Stimulated activated naive CD4-positive, alpha-beta T cell treated with Interleukin-2 at 50 U/mL for 16 hours (primary cell): ENCODE measurements around the gene TBX19.

Experiments
- DNase-seq: peaks from one replicate; lab custom pipeline; 2025; lab: John Stamatoyannopoulos, UW

Gene TBX19

DNA sequence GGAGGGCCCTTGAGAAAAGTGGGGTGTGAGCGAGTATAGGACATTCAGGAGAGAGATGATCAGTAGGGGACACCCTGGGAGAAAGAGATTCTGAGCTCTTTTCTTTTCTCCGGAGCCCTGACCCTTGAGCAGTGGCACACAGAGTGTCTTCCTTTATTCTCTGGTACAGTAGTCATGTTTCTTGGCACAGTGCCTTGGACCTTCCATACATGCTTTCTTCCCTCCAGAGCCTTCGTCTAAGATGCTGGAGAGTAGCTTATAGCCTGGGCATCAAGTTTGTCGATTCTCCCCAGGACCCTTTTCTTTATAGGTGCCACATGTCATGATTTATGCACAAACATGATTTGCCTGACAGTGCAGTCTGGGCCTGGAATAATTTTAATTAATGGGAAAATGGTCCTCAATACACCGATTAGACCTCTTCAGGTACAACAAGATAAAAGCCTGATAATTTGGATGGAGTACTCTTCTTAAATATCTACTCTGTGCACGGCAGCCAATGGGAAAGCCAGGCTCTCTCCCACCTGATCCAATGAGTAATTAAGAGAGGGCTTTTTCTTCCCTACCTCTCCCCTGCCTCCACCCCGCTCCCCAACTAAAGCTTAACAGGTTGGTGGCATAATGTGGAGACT, at the start of gene TBX19:
TSS of gene TBX19 (plus strand) at position 582 of the 632 bp plus-strand sequence. CDS start 214 bp downstream, outside the sequence.
- DNase-seq = no peak

DNA sequence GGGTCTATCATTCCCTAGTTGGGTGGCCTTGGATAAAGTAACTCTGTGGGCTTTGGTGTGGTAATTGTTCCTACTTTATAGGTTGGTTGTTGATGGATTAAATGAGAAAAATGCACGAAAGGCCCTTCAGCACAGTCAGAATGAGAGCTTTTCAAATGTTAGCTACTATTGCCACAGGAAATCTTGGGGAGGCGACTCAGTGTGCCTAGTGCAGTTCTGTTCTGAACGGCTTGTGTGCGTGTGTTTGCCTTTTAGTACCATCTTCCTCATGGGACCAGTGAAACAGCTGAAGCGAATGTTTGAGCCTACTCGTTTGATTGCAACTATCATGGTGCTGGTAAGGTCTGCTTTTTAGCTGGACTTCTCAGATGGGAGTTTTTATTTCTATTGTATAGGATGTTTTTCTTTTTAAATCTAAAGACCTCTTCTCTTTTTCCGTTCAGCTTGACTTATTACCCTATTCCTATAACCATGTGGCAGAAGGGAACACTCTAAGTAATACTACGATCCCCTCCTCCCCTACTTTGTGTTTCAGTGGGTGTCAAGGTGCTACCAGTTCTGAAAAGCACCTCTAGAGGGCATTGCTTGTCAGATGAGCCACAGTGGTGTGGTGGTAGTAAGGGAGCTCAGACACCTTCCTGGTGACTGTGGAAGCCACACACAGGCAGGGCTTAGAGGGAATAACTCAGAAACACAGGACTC, 45.7 kb upstream of the TBX19 start:
- no peak for DNase-seq

DNA sequence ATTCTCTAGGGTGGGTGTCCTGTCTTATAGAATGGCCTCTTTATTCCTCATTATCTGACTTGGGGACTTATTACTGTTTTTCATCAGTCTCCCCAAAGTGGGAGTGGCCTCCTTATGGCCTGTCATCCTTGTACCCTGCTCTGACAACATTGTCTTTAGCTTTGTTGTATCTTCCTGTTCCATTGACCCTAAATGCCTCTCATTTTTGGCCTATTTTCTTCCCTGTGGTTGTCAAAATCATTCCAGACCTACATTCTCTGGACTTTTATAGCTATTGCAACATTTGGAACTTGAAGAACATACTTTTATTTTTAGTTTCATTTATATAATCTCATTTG, 45.2 kb upstream of the TBX19 start:
- no peak for DNase-seq

DNA sequence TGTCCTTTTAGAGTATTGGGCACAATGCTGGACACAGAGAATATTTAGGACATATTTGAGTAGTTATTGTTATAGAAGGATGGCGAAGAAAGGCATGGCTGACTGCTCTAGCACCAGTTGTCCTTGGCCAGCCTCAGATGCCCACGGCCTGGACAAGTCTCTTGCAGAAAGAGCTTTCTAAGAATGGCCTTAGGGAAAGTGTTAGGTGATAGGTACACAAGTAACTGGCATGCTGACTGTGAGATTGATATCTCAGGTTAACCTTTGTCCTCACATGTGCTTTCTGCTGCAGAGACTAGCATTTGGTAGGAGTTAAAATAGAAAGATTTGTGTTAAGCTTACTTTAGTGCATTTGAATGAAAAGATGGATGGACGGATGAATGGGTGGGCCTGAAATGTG, 44.7 kb upstream of the TBX19 start:
- no peak for DNase-seq

GRCh38 chr1:168236836-168237611, 43.7 kb upstream of the TBX19 start:
- peak; percentile 12 for DNase-seq

DNA sequence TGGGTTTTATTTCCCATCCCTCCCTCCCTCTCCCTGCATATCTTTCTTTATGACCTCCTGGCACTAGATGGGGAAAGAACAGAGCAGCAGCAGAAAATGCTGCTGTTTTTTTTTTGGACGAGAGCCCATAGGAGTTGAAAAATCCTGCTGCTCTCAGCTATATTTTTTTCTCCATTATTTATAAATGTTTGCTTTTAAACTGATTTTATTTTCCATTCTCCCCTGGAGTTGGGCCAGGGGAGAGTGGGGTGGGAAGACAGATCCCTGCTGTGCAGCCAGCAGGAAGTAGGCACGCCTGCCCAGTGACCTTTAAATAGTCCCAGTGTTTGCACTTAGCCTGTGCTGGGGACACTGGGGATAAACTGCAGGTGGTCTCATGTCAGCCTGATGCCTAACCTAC, 37.5 kb upstream of the TBX19 start:
- no peak for DNase-seq

- DNase-seq = no peak
These were observed 37.0 kb upstream of the TBX19 start for GRCh38 chr1:168243636-168244212.

DNA sequence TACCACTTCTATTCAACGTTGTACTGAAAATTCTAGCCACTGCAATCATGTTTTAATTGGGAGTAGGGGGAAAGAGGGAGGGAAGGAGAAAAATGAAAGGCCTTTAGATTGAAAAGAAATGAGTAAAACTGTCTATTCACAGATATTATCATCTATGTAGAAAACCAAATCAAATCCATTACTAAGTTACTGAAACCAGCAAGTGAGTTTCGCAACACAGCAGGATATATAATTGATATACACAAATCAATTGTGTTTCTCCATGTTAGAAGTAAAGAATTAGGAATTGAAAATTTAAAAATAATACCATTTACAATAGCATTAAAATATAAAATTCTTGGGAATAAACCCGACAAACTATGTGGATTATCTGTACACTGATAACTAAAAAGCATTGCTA, 35.6 kb upstream of the TBX19 start:
- no peak for DNase-seq

DNA sequence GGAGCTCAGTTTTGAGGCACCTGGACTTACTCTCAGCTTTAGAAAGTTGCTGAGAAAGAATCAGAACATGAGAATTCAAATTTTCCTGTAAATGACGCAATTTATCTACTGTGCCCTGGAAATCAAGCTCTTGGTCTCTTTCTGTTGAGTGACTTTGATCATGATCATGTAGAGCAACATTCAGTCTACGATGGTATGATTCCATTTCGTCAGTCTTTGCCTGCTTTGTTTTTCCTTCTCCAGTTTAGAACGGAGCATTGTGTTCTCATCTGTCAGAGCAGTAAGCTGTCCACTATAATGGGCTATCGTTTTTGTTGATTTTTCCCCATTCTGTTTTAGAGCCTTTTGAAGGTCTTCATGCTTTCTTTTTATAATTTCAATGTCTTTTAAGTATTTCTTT, 34.2 kb upstream of the TBX19 start:
- DNase-seq = no peak

DNA sequence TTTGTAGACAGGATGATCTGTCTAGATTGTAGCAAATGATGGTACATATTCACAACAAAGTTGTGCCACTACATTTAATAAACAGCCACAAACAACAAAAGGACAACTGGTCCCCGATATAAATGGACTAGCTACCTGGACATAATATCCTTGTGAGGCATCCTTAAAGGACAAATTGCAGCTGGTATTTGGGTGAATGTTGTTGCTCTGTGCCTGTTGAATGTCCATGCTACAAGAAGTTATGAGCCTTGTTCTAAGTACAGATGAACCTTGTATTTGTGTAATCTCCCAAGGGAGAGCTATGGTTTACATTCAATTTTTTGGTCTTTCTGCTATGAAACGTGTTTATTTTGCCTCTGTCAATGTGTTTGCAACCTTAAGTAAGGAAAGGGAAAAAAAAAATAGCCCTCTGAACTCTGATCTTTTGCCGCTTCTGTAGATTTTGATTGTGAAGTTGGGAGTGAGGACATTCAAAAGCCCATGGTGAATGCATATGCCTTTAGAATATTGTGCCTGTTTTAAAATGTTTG, 28.4 kb upstream of the TBX19 start:
- no peak for DNase-seq

- DNase-seq = no peak
These were observed 24.5 kb upstream of the TBX19 start for GRCh38 chr1:168256164-168256563.

GRCh38 chr1:168257397-168257796, 23.3 kb upstream of the TBX19 start:
- DNase-seq = no peak

GRCh38 chr1:168259567-168259966, 21.1 kb upstream of the TBX19 start:
- DNase-seq = no peak

DNA sequence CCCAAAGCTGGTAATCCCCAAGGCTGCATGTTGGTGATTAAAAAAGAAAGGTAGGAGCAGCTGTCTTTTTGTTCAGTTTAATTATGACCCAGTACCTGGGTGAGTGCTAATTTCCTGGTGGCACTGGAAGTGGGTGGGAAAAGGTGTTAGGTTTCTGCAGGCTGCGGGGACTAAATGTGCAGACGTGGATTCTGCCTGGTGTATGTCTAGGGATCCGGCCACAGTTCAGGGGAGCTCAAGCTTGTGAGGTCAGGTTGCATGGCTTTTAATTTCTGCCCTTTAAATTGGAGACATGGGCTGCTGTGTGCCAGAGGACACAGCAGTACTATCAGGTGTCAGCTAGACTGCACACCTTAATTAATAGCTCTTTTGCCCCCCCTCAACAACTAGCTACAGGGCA, 20.3 kb upstream of the TBX19 start:
- DNase-seq = no peak

DNA sequence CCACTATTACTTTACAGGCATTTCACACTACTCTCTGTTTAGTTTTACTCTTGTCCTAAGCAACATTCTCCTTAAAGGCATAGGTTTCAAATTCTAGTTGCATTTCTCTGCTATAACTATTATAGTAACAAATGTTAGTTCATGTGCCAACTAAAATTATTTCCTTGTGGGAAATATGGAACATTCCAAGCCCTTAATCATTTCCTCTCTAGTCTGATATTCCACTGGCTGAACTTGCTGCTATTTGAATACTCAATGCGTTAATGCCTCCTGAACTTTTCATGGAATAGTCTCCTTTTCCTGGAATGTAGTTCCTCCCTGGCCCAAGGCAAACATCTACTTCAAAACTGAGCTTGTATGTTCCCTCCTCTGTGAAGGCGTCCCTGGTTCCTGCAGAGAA, 19.3 kb upstream of the TBX19 start:
- DNase-seq = no peak

DNA sequence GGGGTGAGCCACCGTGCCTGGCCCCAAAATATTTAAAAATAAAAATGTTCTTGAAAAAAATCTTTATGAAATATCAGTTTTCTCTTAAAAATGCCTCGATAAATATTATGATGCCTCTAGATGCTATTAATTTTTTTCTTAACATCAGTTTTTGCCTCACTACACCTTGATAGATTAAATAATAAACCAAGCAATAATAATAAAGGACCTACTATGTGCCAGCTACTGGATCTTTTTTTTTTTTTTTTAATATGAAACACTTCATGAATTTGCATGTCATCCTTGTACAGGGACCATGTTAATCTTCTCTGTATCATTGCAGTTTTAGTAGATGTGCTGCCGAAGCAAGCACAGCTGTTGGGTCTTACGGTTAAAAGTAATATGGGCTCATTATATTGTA, 17.5 kb upstream of the TBX19 start:
- no peak for DNase-seq

- DNase-seq = no peak
These were observed 16.4 kb upstream of the TBX19 start for GRCh38 chr1:168264296-168264695.

GRCh38 chr1:168265596-168265995, 15.1 kb upstream of the TBX19 start:
- DNase-seq = no peak

DNA sequence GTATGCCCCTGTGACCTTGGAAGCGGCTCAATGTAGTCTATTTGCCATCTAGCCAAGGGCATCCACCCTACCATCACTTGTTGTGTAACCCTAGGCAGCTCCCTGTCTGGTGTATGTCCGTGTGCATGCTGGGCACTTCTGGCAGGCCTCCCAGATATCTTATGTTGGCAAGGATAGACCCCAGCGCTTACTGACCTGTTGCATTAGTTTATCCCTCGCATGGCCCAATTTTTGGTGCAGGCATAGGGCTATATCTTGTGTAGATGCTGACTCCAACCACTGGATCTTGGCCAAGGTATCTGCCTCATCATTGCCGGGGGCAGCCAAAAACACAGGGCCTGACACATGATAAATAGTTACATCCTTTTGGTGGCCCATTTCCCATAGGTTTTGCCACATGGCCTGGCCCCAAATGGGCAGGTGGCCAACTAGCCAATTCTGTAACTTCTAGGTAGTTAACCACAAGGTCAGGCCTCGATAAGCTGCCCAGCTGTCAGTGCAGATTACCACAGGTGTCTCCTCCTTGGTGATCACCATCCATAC, 14.0 kb upstream of the TBX19 start:
- DNase-seq = no peak

- no peak for DNase-seq
These were observed 9.0 kb upstream of the TBX19 start for GRCh38 chr1:168271636-168272035.

DNA sequence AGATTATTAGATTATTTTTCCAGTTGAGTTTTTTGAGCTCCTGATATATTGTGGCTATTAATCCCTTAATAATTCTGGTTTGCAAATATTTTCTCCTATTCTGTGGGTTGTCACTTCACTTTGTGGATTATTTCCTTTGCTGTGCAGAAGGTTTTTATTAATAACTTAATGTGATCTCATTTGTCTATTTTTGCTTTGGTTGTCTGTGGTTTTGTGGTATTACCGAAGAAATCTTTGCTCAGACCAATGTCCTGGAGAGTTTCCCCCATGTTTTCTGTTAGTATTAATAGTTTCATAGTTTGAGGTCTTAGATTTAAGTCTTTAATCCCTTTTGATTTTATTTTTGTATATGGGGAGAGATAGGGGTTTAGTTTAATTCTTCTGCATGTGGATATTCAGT, 7.1 kb upstream of the TBX19 start:
- DNase-seq = no peak

GRCh38 chr1:168279253-168279652, 1.4 kb upstream of the TBX19 start:
- DNase-seq = no peak
